Pancreas (tissue), 10 donors: ENCODE data around the gene ASIC5. TPM values are rescaled to one million over a fixed set of nuclear protein-coding genes. Genes with fewer than 3 reads are reported as not detected.

Experiments
- ATAC-seq, 4 donors: fragments of 200-7000 bp; cut with Tn5 transposase; one replicate each; pipeline versions ENCODE4 v1.8.0 to v1.9.1; 2020; ENCODE audit warnings: mild to moderate bottlenecking in 4 of 4, moderate library complexity in 4 of 4
- DNase-seq, 6 donors: peaks; one replicate each; pipeline ENCODE4 v3.0.0-alpha.2; 2020
- FAIRE-seq: peaks from 2 replicates; lab custom pipeline; 2012; peaks lifted over from hg19 to GRCh38; lab: Jason Lieb, UNC
- H3K27ac ChIP-seq, 4 donors: fragments of 200-600 bp; sonication (generic); 1 replicate in 3 of 4; 2 replicates in 1 of 4; pipeline versions ENCODE4 v1.5.0 to v1.8.0; 2020
- H3K27me3 ChIP-seq, 4 donors: fragments of 200-600 bp; one replicate each; pipeline ENCODE4 v1.8.0; 2021
- H3K36me3 ChIP-seq, 3 donors: fragments of 200-600 bp; sonication (generic) in 1 of 3; one replicate each; pipeline versions ENCODE4 v1.5.0 to v1.8.0; 2020 to 2021
- H3K4me1 ChIP-seq, 3 donors: fragments of 200-600 bp; one replicate each; pipeline ENCODE4 v1.8.0; 2021
- H3K4me3 ChIP-seq, 4 donors: fragments of 200-600 bp; sonication (generic) in 2 of 4; one replicate each; pipeline versions ENCODE4 v1.5.0 to v1.8.0; 2020 to 2021
- H3K9me3 ChIP-seq, 4 donors: fragments of 200-600 bp; one replicate each; pipeline ENCODE4 v1.8.0; 2021
- WGBS, 2 donors: extraction: QIAGEN DNeasy Blood & Tissue Kit; methylation state at CpG; one replicate each; pipeline ENCODE4 v1.1.7; 2013; 5-methylcytosine and 5-hydroxymethylcytosine counted together
- intact Hi-C, 3 donors: fragments of 100-400 bp; cut with DNase I; formaldehyde crosslinking; loops; one replicate each; pipeline versions ENCODE4 v1.11.1 to v1.14.2; 2022
- polyA plus RNA-seq, 2 donors: library from polyadenylated mRNA; stranded (reverse); fragments of 200-250 nt; gene quantifications; one replicate each; pipeline ENCODE4 v1.2.3, GENCODE V29; 2013
- total RNA-seq, 6 donors: library from RNA; stranded (reverse); fragmentation: NEBNext Ultra II Directional in 4 of 6; extraction: Animal tissue kit (Norgen Biotek cat#: 25700) in 4 of 6; gene quantifications; one replicate each; pipeline versions ENCODE4 v1.2.1 to v1.2.4, GENCODE V29; 2021 to 2023
- TF ChIP-seq, protein P1 (sequence below), 4 donors: fragments of 200-600 bp; sonication (generic) in 3 of 4; IDR thresholded peaks; one replicate each; pipeline versions ENCODE4 v1.5.0 to v1.8.0; 2021; ENCODE audit warnings: antibody characterized with exemption in 4 of 4
- donor health status: healthy with polysubstance abuse.
- donor health status: DM: no; HTN: no; CAD: no; lungs with moderate emphysema.
- donor health status: DM: no; HTN: no; CAD: no.
- donor health status: control.
- donor health status: control.
- donor health status: Bipolar disorder and iron deficiency.
- donor health status: DM: yes; HTN: yes; CAD: no.
- donor health status: DM: no; HTN: no; CAD: no.
- donor health status: DM: no; HTN: no; CAD: no.
- donor health status: DM: yes; HTN: yes; CAD: no.

The ASIC5 gene
- total and polyA plus RNA-seq, 8 donors = not detected

DNA sequence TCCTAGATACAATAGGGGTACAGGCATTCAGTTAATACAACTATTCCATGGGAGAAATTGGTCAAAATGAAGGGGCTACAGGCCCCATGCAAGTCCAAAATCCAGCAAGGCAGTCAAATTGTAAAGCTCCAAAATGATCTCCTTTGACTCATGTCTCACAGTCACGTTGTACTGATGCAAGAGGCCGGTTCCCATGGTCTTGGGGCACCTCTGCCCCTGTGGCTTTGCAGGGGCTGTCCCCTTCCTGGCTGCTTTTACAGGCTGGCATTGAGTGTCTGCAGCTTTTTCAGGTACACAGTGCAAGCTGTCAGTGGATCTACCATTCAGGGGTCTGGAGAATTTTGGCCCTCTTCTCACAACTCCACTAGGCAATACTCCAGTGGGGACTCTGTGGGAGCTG lies 12.5 kb upstream of the ASIC5 start:
- no peak overlapping the region for H3K4me3 ChIP-seq
- DNase-seq (no peak), FAIRE-seq (no peak), ATAC-seq (no peak)
- no peaks in the 10 kb centered on the region for H3K4me1 ChIP-seq
- H3K36me3 ChIP-seq = no peaks in the 10 kb centered on the region
- no peak overlapping the region for H3K27ac ChIP-seq
- 21 to 35% methylated on average over 2 of the region's 2 CpGs for WGBS, 2 donors
- no peaks in the 10 kb centered on the region for H3K9me3 ChIP-seq
- intact Hi-C loops = no loop called here
- no peaks in the 10 kb centered on the region for H3K27me3 ChIP-seq
- TF ChIP-seq, protein P1, sequence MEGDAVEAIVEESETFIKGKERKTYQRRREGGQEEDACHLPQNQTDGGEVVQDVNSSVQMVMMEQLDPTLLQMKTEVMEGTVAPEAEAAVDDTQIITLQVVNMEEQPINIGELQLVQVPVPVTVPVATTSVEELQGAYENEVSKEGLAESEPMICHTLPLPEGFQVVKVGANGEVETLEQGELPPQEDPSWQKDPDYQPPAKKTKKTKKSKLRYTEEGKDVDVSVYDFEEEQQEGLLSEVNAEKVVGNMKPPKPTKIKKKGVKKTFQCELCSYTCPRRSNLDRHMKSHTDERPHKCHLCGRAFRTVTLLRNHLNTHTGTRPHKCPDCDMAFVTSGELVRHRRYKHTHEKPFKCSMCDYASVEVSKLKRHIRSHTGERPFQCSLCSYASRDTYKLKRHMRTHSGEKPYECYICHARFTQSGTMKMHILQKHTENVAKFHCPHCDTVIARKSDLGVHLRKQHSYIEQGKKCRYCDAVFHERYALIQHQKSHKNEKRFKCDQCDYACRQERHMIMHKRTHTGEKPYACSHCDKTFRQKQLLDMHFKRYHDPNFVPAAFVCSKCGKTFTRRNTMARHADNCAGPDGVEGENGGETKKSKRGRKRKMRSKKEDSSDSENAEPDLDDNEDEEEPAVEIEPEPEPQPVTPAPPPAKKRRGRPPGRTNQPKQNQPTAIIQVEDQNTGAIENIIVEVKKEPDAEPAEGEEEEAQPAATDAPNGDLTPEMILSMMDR (IDR thresholded peaks at IDR 0.05) = no peak

DNA sequence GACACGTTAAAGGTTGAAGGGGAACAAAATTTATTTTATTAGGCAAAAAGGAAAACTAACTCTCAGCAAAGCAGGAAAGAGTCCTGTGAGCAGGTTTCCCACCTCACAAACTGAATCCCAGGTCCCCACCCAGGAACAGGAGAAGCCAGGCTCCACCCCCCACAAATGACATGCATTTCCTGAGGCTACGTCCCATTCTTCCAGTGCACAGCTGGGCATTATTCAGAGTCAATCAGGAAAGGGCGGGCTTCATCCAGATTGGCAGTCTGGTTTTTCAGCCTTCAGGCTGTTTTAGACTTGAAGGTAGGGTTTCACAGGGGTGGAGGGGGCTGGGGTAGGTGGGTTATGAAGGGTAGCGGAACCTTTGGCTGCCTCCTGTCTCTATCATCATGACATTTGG lies 11.9 kb upstream of the ASIC5 start:
- 78 to 85% methylated on average over 4 of the region's 4 CpGs for WGBS, 2 donors
- no peak for ATAC-seq
- Histone ChIP-seq H3K9me3 (no peaks in the 10 kb centered on the region), H3K36me3 (no peaks in the 10 kb centered on the region), H3K27ac (no peak overlapping the region), H3K4me1 (no peaks in the 10 kb centered on the region), H3K27me3 (no peaks in the 10 kb centered on the region), H3K4me3 (no peak overlapping the region)
- TF ChIP-seq, protein P1 (IDR thresholded peaks at IDR 0.05) = no peak
- DNase-seq = no peak
- intact Hi-C loops = no loop called here
- no peak for FAIRE-seq

DNA sequence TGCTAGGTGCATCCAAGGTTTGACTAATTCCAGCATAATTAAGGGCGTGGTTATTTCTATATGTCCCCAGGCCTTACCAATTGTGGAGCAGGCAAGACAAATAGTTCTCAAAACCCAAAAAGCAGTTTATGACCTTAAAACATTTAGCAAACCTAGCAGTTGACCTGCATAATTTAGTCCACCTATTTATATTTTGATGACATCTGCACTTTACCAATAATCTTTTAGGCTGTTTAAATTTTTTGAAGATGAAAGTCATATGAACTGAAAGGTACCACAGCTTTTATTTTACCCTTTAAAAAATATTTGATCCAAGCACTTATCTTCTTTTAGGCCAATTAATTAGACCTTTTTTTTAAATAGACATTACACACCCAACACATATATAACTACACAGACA lies 9.8 kb upstream of the ASIC5 start:
- Histone ChIP-seq H3K27me3 (no peaks in the 10 kb centered on the region), H3K36me3 (no peaks in the 10 kb centered on the region), H3K4me1 (no peaks in the 10 kb centered on the region), H3K4me3 (no peak overlapping the region), H3K9me3 (no peaks in the 10 kb centered on the region), H3K27ac (no peak overlapping the region)
- intact Hi-C loops = no loop called here
- ATAC-seq (no peak), DNase-seq (no peak), FAIRE-seq (no peak)
- TF ChIP-seq, protein P1 (IDR thresholded peaks at IDR 0.05) = no peak
- 49 to 63% methylated on average over 1 of the region's 1 CpG for WGBS, 2 donors

DNA sequence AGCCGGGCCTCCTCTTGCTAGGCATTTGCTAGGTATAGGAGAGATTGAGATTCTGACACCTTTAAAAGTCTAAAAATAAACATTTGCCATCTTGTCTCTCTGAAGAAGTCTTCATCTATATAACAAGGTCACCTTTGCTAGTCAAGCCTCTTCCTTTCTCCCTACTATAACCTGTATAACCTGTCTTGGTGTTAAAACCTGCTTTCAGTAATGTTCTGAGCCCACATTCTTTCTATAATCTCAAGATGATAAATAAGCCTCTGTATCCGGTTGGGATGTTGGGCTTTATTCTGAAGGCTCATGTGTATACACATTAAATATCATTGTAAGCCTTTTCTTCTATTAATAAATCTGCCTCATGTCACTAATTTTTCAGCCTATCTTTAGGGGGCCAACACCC lies 10.2 kb downstream of the ASIC5 start:
- 29 to 39% methylated on average over 2 of the region's 2 CpGs for WGBS, 2 donors

DNA sequence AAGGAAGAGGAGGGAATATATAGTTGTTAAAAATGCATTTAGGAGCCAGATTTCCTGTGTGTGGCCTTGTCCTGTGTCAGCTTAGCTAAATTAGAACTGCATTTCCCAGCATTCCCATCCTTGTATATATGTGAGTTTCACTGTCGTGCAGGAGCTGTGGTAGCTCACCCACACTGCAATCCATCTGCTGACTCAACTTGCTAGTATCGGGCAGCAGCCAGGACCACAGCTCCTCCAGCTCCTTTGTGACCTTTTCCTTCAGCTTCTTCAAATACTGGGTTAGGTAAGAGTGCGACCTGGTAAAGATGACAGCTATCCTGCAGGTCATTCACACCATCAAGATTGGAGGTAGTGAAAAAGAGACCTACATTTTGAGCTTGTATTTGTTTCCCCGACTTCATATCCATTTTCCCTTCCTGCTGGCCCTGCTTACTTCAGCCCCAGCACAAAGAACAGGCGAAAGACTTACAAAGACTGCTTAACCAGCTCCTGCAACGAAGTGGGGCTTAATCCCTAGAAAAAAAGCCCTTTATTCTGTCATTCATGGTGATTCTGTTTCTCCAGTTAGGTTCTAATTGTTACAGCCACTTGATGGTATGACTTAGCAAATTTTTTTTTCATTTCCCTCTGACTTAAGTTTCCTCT lies 11.4 kb downstream of the ASIC5 start:
- intact Hi-C loops = no loop called here
- Histone ChIP-seq H3K9me3 (no peaks in the 10 kb centered on the region), H3K27ac (no peak overlapping the region), H3K36me3 (no peaks in the 10 kb centered on the region), H3K27me3 (no peaks in the 10 kb centered on the region), H3K4me1 (no peaks in the 10 kb centered on the region), H3K4me3 (no peak overlapping the region)
- TF ChIP-seq, protein P1 (IDR thresholded peaks at IDR 0.05) = no peak
- FAIRE-seq = no peak
- no peak for ATAC-seq
- WGBS, 2 donors = 61 to 69% methylated on average over 6 of the region's 6 CpGs
- no peak for DNase-seq

More for the DNA sequence above, 10.2 kb downstream of the ASIC5 start:
- intact Hi-C loops = no loop called here
- DNase-seq (no peak), FAIRE-seq (no peak), ATAC-seq (no peak)
- Histone ChIP-seq H3K36me3 (no peaks in the 10 kb centered on the region), H3K9me3 (no peaks in the 10 kb centered on the region), H3K27ac (no peak overlapping the region), H3K4me3 (no peak overlapping the region), H3K27me3 (no peaks in the 10 kb centered on the region), H3K4me1 (no peaks in the 10 kb centered on the region)
- TF ChIP-seq, protein P1 (IDR thresholded peaks at IDR 0.05) = no peak
